Measurements from ENCODE around the gene ERP44.
"Not testable (repeated sequence)": the region's sequence is repeated elsewhere in the genome, so short reads cannot be mapped to it uniquely, and the experiment has no call there.

The ERP44 gene

GRCh38 chr9:100066539-100066938 is 32.3 kb downstream of the ERP44 start:
- FAIRE-seq (no peak), DNase-seq (ENCODE audit: insufficient read length, low spot score) (no peak)
- no peak for TF ChIP-seq POLR2A (IDR thresholded peaks at IDR 0.05; ENCODE audit: low read depth, low read length)

GRCh38 chr9:100064872-100065581 is 33.8 kb downstream of the ERP44 start:
- FAIRE-seq: peak; percentile 97
- no peak for DNase-seq (ENCODE audit: insufficient read length, low spot score)
- TF ChIP-seq POLR2A (IDR thresholded peaks at IDR 0.05; ENCODE audit: low read depth, low read length): no peak

GRCh38 chr9:100063185-100063584 is 35.6 kb downstream of the ERP44 start:
- TF ChIP-seq POLR2A (IDR thresholded peaks at IDR 0.05; ENCODE audit: low read depth, low read length): no peak
- DNase-seq (ENCODE audit: insufficient read length, low spot score) (no peak), FAIRE-seq (no peak)

GRCh38 chr9:100062683-100063082 is 36.1 kb downstream of the ERP44 start:
- peak; percentile 38 for FAIRE-seq
- not testable (repeated sequence) for DNase-seq (ENCODE audit: insufficient read length, low spot score)

GRCh38 chr9:100058699-100059579 is 39.9 kb downstream of the ERP44 start:
- no peak for DNase-seq (ENCODE audit: insufficient read length, low spot score)
- FAIRE-seq: peak; percentile 88
- TF ChIP-seq POLR2A (IDR thresholded peaks at IDR 0.05; ENCODE audit: low read depth, low read length): no peak

- FAIRE-seq (no peak), DNase-seq (ENCODE audit: insufficient read length, low spot score) (no peak)
- TF ChIP-seq POLR2A (IDR thresholded peaks at IDR 0.05; ENCODE audit: low read depth, low read length): no peak
Measured at GRCh38 chr9:100057624-100058023, 41.2 kb downstream of the ERP44 start.

GRCh38 chr9:100056561-100056960 is 42.2 kb downstream of the ERP44 start:
- TF ChIP-seq POLR2A (IDR thresholded peaks at IDR 0.05; ENCODE audit: low read depth, low read length): no peak
- no peak for FAIRE-seq
- DNase-seq (ENCODE audit: insufficient read length, low spot score): no peak

GRCh38 chr9:100052375-100052774 is 46.4 kb downstream of the ERP44 start:
- FAIRE-seq: no peak
- no peak for TF ChIP-seq POLR2A (IDR thresholded peaks at IDR 0.05; ENCODE audit: low read depth, low read length)
- no peak for DNase-seq (ENCODE audit: insufficient read length, low spot score)

- TF ChIP-seq POLR2A (IDR thresholded peaks at IDR 0.05; ENCODE audit: low read depth, low read length): no peak
- DNase-seq (ENCODE audit: insufficient read length, low spot score) (no peak), FAIRE-seq (peak; percentile 38)
Measured at GRCh38 chr9:100049551-100049950, 49.2 kb downstream of the ERP44 start.

- no peak for DNase-seq (ENCODE audit: insufficient read length, low spot score)
- no peak for TF ChIP-seq POLR2A (IDR thresholded peaks at IDR 0.05; ENCODE audit: low read depth, low read length)
- no peak for FAIRE-seq
Measured at GRCh38 chr9:100038472-100038871, 60.3 kb downstream of the ERP44 start.

GRCh38 chr9:100033877-100034551 is 64.8 kb downstream of the ERP44 start:
- FAIRE-seq: no peak
- no peak for TF ChIP-seq POLR2A (IDR thresholded peaks at IDR 0.05; ENCODE audit: low read depth, low read length)
- DNase-seq (ENCODE audit: insufficient read length, low spot score): no peak

GRCh38 chr9:100030548-100030947 is 68.3 kb downstream of the ERP44 start:
- FAIRE-seq (peak; percentile 57), DNase-seq (ENCODE audit: insufficient read length, low spot score) (no peak)
- TF ChIP-seq POLR2A (IDR thresholded peaks at IDR 0.05; ENCODE audit: low read depth, low read length): no peak

GRCh38 chr9:100029251-100029650 is 69.5 kb downstream of the ERP44 start:
- DNase-seq (ENCODE audit: insufficient read length, low spot score) (no peak), FAIRE-seq (peak; percentile 88)
- no peak for TF ChIP-seq POLR2A (IDR thresholded peaks at IDR 0.05; ENCODE audit: low read depth, low read length)

- no peak for TF ChIP-seq POLR2A (IDR thresholded peaks at IDR 0.05; ENCODE audit: low read depth, low read length)
- peak; percentile 29 for DNase-seq (ENCODE audit: insufficient read length, low spot score)
- FAIRE-seq: peak; percentile 100
Measured at GRCh38 chr9:100028201-100028784, 70.5 kb downstream of the ERP44 start.

Measured in H54 (cell line).